ENCODE measurements around the gene FLCN.

Gene FLCN

DNA sequence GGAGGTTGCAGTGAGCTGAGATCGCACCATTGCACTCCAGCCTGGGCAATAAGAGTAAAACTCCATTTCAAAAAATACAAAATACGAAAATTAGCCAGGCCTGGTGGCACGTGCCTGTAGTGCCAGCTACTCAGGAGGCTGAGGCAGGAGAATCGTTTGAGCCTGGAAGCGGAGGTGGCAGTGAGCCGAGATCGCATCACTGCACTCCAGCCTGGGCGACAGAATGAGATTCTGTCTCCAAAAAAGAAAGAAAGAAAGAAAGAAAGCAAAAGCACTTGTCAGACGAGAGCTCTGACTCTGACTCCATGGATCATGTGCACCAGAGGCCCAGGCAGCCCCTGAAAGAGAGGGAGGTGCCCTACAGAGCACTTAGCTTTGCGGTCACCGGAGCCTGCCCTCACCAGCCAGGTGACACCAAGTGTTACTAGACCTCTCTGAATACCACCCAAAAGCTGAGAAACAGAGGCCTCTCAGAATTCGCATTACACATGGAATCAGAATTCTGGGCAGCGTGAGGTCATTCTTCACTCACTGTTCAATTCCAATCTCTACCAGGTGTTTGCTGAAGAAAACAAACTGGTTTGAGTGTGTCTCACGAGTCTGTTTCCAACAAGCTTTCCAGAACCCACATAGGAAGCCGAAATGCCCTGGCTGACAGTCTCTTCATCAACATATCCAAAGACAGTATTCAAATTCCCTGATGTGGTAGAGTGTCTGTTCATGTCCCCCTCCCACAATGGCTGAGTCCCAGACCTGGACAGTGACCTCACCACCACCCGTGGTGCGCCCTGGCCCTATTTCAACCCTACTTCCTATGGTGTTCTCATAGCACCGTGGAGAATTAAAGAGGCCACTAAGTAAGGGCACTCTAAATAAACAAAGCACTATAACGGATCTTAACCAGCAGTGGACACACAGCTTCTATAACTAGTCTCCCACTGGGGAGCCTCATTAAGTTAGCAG is 1.5 kb downstream of the FLCN start:
- DNase-seq (ENCODE audit: low spot score) = no peak

DNA sequence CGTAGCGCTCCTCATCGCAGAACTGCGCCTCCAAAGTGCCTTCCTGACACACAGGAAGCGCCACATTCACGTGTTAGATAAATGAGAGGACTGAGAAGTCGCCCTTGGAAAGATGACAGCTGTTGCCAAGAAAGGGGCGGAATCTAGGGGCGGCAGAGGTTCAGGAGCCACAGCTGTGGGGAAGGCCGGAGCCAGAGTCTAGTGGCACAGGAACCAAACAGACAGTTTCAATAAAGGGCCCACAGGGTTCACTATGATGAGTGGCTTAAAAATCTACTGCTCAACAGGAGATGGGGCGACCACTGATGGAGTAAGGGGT is 4.7 kb downstream of the FLCN start:
- DNase-seq (ENCODE audit: low spot score) = no peak

DNA sequence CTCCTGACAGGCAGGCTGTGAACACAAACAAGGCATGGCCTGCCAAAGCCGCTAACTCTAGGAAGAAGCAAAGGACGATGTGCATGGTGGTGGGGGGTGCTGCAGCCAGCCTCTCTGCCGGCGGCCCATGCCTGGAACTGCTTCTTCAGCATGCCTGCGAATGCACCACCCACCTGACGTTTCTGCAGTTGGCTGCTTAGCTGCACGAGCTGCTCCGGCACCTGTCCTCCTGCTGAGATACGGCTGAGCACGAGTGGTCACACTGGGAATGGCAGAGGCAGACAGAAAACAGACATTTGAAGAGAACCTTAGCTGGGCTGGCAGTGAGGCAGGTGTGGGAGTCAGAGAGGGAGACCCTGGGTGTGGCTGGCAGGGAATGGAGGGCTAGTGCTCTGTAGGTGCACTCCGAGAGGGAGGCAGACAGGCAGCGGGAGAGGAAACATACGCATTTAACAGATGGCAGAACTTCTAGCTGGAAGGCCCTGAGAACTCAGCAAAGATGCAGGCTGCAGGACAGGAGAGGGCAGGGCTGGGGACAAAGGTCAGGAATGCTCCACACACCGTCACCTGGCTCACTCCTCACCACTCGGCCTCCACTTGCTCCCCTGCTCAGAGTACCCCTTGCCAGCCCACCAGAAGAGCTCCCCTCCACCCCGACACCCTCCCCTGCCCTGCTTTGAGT is 5.2 kb downstream of the FLCN start:
- no peak for DNase-seq (ENCODE audit: low spot score)

DNA sequence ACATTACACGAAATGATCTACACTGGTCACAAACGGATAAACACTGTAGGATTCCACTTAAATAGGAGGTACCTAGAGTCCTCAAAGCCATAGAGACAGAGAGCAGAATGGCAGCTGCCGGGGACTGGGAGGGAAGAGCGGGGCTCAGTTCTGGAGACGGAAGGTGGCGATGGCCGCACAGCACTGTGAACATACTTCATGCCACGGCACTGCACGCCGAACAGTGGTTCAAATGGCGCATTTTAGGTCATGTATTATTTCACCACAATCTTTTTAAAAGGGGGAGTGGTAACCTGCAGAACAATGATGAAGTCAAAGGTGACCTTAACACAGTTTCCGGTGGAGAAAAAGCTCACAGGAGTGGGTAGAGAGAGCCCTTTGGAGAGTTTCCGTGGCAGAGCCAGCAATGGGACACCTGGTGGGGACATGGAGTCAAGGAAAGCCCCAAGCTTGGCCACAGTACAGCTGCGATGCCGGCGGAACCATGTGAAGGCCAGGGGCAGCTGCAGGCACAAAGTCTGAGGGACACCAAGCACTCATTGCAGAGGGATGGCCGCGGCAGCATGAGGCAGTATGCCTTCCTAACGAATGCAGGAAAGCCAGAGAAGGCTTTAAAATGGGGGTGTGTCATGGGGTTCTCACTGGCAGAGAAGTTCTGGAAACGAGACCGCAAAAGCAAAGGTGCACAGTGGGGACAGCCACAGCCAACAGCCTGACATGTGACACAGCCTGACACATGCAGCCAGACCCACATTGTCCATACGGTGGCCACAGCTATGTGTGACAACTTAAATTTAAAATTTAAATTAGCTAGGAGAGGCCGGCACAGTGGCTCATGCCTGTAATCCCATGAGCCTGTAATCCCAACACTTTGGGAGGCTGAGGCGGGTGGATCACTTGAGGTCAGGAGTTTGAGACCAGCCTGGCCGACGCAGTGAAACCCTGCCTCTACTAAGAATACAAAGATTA is 7.3 kb downstream of the FLCN start:
- DNase-seq (ENCODE audit: low spot score) = no peak

DNA sequence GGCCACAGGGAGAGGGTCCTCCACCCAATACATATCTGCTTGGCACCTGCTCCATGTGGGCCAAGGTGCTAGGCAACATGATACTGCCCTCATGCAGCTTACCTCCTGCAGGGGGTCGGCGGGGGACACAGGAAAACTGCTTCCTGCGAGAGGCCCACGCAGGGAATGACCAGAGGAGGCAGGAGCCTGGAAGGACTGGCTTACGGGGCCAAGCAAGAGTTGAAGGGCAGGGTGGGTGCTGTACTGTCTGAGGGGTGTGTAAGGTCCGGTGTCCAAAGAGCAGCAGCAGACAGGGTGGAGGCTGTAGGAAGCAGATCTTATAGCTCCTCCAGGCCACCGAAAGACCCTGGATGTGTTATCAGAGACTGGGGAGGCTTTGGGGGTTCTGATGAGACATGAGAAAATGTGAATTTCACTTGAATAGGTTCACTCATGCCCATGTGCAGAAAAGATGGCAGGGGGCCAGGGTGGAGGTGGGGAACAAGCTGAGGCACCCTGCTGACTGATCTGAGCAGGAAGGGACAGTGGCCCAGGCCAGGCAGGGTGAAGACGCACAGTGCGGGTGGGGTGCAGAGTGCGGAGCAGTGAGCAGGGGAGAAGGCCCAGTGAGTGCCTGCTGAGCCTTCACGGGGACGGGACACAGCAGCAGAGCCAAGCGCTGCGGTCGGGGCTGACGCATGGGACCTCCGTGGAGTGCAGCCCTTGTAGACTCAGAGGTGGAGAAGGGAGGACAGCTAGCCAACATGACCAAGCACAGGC is 8.3 kb downstream of the FLCN start:
- DNase-seq (ENCODE audit: low spot score) = no peak

DNA sequence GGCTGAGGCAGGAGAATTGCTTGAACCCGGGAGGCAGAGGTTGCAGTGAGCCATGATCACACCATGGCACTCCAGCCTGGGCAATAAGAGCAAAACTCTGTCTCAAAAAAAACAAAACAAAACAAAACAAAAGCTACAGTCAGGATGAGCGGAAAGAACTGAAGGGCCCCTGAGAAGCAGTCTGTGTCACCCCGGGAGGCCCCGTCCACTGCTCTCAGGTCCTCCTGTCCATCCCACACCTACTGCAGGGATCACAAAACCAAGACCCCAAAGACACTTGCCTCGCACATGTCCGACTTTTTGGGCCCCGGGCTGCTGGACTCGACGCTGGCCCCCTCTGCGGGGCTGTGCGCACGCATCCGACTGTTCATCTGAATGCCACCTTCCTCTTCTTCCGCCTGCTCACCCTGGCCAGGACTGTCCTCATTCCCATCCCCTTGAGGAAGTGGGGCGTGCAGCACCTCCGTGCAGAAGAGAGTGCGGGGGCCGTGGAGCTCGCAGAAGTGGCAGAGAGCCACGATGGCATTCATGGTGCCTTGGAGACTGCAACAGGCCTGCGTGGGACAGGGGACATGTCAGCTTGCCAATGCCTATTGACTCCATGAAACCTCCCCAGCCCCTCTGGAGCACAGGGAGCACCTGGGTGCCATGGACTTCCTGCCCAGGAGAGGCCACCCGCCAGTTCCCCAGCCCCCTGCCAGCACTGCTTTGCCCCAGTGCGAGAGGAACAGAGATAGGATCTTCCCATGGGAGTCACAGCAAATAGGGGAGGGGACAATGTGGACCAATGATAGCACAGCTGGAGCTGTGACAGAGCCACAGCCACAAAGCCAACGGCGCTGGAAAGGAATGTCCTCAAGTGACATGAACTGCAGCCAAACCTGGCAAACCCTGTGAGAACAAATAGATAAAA is 9.1 kb downstream of the FLCN start:
- DNase-seq (ENCODE audit: low spot score) = no peak

DNA sequence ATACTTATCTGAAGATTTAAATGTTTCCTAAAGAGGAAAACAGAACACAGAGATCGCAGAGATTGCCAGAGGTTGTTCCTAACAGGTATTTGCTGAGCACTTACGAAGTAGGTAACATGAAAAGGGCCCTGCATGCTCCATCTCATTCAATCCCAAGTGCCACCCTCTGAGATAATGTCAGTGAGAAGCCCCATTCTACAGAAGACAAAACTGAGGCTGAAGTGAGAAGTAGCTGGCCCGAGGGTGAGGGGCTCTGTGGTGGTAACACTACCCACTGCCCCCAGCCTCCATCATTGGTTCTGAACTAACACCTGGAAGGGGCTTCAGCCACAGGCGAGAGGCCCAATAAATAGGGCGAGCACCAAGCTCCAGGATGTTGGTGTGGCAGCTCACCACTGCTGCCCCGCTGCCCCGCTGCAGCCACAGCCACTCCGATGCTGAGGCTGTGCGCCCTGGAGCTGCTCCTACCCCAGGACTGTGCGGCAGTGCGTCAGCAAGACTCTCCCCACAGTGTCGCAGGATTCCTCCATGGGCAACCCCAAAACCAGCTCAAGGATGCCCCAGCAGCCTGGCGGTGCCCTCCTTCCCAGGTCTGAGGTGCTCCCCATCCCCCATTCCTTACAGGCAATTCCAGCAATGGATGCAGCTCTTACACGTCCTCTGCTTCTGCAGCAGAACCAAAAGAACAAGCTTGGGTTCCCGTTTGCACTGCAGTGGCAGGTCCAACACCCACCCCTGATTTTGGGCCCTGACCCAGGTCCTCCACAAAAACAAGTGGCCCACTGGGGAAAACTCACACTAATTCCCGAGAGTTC is 10.3 kb downstream of the FLCN start:
- no peak for DNase-seq (ENCODE audit: low spot score)

DNA sequence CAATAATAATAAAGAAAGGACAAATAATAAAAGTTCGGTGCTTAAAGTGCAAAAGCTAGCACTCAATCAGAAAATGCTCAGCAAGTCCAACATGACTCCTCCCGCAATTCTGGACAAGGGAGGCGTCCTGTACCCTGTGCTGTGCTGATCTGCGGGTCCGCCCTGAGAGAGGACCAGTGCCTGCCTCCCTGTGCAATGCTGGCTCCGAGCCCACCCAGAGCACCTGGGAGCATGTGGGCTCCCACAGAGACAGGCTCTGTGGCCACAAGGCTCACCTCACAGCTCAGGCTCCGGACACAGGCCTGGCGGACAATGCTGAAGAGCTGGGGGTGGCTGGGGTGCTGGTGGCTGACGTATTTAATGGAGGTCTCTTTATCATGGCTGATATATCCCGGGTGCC is 11.1 kb downstream of the FLCN start:
- no peak for DNase-seq (ENCODE audit: low spot score)

DNA sequence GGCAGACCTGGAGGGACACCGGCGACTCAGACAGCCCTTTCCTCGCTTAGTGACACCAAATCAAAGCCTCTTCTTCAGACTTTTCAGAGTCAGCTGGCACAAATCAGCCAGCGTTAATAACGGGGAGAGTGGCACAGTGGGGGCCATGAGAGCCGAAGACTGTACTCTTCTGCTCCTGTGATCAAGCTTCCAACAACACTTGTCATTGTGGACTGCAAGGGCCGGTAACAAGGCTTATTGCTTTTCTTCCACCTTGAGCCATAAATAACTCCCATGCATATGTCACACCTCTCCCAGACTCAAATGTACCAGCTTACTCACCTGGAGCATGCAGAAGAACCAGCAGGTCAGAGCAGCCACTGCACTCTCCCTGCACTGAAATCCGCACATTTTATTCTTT is 12.8 kb downstream of the FLCN start:
- no peak for DNase-seq (ENCODE audit: low spot score)

DNA sequence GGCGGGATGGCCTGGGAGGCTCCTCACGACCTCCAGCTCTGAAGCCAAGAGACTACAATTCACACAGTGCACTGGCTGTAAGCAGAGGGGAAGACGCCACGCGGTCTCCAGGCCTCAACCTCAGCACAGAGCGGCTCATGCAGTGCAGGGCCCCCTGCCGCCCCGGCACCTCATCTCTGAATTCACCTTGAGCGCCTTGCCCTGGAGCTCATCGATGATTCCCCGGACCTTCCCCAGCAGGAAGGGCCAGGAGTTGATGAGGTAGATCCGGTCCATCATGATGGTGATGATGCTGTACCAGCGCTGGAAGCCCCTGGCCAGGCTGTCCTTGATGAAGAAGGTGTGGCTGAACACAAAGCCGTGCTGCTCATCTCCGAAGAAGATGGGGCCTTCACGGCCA is 13.2 kb downstream of the FLCN start:
- DNase-seq (ENCODE audit: low spot score) = no peak

DNA sequence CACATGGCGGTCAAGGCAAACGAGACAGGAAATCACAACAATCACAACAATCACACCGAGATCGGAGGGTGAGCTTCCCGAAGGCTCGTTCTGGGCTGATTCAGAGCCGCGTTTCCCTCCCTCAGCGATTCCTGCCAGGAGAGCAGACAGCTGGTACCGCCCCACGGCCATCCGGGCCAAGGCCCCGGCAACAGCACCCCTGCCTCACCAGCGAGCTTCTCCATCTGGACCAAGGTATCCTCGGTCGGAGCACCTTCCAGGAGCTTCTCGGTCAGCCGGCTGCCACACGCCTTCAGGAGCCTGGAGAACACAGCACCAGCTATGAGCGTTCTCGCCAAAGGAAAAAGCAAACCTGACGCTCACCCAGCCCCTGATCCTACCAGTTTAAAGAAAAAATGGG is 15.6 kb downstream of the FLCN start:
- DNase-seq (ENCODE audit: low spot score) = no peak

DNA sequence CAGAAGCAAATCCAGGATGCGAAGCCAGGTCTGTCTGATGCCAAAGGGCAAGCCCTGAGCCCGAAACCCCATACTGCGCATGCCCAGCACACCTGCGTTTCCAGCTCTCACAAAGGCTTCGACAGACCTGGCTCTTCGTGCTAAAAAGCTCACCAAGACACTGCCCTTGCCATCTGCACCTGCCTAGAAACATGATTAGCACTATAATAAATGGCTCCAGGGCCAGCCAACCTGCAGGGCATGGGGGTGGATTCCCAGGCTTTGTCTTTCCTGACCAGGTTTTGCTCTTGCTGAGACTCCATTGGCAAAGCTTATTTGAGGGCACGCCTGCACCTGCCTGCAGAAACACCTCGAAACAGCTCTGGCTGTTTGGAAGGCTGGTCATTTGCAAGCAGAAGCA is 16.4 kb downstream of the FLCN start:
- DNase-seq (ENCODE audit: low spot score) = no peak

DNA sequence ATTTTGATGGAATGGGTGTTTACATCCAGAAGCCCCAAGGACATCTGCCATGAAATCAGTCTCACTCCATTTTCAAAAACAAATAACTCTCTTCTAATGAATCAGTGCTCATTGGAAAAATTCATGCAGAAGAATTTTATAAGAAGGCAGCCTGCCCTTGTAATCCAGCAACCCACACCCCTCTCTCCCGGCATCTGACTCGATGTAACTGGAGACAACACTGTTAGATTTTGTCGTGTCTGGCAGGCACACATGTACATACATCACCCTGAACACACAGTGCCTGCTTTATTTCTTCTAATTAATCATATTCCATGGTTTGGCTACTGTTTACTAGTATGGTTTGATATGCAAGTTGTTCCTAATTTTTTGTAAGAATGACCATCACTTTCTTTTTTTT is 19.0 kb downstream of the FLCN start:
- no peak for DNase-seq (ENCODE audit: low spot score)

DNA sequence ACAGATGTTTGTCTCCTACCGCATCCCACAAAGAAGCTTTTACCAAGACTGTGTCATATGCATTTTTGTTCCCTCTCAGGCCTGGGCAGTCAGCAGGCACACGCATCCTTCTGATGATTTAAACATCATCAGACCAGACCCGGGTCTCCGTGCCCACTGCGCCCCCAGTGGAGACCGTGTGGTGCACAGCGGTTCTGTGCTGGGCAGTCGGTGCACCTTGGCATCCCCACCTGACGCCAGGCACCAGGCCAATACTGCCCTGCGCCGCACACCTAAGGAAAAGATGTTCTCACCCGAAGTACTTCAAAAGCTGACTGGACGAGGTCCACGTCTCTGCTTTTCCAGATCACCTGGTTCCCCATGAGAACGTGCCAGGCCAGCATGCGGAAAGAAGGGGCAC is 20.2 kb downstream of the FLCN start:
- no peak for DNase-seq (ENCODE audit: low spot score)

DNA sequence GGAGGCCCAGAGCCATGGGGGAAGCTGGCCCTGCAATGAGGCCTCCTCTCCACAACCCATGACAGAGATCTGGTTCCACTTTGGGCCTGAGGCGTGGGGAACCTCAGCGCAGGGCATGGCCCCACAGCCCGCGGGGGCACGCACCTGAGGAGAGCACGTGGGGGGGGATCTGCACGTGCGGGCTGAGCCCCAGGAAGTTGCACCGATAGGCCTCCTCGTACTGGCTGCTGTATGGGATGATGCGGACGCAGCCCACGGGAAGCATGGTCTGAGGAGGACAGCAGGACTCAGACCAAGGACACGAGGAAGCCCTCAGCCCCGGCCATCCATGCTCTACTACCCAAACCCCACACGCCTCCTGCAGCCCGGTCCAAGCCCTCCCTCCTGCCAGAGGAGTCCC is 20.7 kb downstream of the FLCN start:
- no peak for DNase-seq (ENCODE audit: low spot score)

DNA sequence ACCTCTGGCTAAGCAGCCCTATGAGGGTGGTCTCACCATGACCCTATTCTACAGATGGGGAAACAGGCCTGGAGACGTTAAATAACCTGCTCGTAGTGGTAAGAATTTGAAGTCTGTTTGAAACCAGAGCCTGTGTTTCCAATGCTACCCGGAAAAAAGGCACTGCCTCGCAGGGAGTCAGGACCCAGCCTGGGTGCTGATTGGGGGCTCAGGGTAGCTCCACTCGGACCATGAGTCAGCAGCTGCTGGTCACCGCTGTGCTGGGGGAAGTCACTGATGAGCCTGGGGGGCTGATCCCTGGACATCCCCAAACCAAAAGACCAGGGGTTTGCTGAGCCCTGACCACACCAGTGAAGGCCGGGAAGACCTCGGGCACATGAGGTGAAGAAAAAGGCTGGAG is 21.4 kb downstream of the FLCN start:
- DNase-seq (ENCODE audit: low spot score) = no peak

DNA sequence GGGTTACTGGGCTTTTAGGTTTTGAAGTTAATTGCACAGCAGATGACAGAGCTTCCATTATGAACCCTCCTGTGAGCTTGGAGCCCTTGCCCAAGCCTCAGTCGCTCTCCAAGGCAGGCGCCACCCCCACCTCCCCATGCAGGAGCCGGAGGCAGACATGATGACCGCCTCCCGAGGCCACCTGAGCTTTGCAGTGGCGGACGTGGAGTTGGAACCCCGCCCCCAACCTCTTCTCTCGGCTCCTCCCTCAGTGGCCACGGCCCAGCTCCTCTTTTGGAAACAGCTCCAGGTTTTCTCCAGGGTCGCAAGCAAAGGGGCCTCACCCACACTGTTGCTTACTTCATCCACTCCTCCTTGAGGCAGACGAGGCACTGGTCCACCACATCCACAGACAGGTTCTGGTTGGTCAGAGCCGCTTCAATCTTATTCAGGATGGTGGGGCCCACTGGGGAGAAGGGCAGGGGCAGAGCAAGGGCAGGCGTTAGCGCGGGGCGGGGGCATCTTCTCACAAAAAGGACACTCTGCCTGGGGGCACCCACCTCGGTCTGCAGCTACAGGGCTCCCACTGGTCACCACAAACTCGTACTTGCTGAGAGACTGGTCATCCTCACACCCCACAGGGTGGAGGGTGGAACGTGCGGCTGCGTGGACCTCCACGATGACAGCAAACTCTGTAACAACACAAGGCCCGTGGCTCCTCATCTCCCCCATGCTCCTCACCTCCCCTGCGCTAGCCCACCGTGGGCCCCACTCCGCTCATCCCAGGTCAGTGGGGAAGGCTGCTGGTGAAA is 22.1 kb downstream of the FLCN start:
- no peak for DNase-seq (ENCODE audit: low spot score)

DNA sequence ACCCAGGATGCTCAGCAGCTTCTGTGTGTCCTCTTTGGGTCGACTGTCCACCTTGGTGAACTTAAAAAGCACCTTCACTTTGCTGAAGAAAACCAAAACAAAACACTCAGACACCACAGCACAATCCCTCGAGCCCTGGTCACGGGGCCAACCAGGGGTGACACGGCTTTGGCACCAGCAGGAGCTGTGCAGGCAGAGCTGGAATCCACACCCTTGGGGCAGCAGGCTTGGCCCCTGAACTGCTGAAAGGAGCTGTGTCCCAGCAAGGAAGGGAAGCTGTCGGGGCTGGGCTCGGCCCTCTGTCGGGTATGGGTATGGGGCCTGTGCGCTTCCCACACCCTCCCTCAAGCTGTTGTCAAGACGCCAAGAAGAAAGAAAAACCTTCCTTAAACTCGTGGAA is 23.2 kb downstream of the FLCN start:
- no peak for DNase-seq (ENCODE audit: low spot score)

DNA sequence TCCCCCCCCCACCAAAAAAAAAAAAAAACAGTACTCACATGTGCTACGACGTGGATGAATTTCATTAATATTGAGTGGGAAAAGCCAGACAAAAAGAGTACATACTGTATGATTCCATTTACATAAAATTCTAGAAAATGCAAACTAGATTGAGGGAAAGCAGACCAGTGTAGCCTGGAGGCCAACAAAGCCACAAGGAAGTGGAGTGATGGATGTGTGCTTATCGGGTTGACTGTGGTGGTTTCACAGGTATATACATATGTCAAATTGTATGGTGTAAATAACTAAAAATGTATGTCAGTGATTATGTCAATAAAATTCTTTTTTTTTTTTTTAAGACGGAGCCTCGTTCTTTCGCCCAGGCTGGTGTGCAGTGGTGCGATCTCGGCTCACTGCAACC is 29.0 kb downstream of the FLCN start:
- DNase-seq (ENCODE audit: low spot score) = no peak

All from activated CD4-positive, alpha-beta T cell treated with anti-CD3 and anti-CD28 coated beads, Interleukin-2, Interleukin-4, amounts not matched to agents 100 ng/mL and 50 ng/mL, durations not matched to agents 16 hours and 8 hours (primary cell).